Gastrocnemius medialis (tissue), 4 donors: ENCODE measurements around the gene LRRC27. TPM values are rescaled to one million over a fixed set of nuclear protein-coding genes. Genes with fewer than 3 reads are reported as not detected.

Experiments used
- ATAC-seq, 2 donors: fragments of 150-250 bp; one replicate each; pipeline ENCODE4 v1.9.1; 2016
- DNase-seq, 2 donors: peaks; one replicate each; pipeline ENCODE4 v3.0.0-alpha.2; 2019
- H3K27ac ChIP-seq, 4 donors: fragments of 200-600 bp; sonication (generic); 1 replicate in 1 of 4; 2 replicates in 3 of 4; pipeline ENCODE4 v1.5.1; 2016 to 2018; ENCODE audit warnings: mild to moderate bottlenecking in 2 of 4, moderate library complexity in 1 of 4
- H3K27me3 ChIP-seq, 3 donors: fragments of 200-600 bp; sonication (generic) in 2 of 3; 1 replicate in 1 of 3; 2 replicates in 2 of 3; pipeline versions ENCODE4 v1.5.1 to v1.6.0; 2016 to 2019; ENCODE audit warnings: mild to moderate bottlenecking in 1 of 3, moderate library complexity in 1 of 3
- H3K36me3 ChIP-seq, 2 donors: fragments of 200-600 bp; sonication (generic) in 1 of 2; one replicate each; pipeline ENCODE4 v1.5.1; 2017 to 2018
- H3K4me1 ChIP-seq, 2 donors: fragments of 200-600 bp; sonication (generic) in 1 of 2; one replicate each; pipeline ENCODE4 v1.5.1; 2016 to 2017; ENCODE audit warnings: mild to moderate bottlenecking in 2 of 2
- H3K4me3 ChIP-seq, 4 donors: fragments of 200-600 bp; sonication (generic) in 3 of 4; 1 replicate in 1 of 4; 2 replicates in 3 of 4; pipeline ENCODE4 v1.5.1; 2016 to 2019; ENCODE audit warnings: mild to moderate bottlenecking in 2 of 4
- H3K9me3 ChIP-seq, 3 donors: fragments of 200-600 bp; sonication (generic) in 2 of 3; 1 replicate in 1 of 3; 2 replicates in 2 of 3; pipeline ENCODE4 v1.5.1; 2016 to 2019
- POLR2A ChIP-seq, 2 donors: fragments of 450-650 bp; IDR thresholded peaks; one replicate each; pipeline ENCODE4 v1.6.1; 2017; ENCODE audit warnings: antibody characterized with exemption in 2 of 2, mild to moderate bottlenecking in 2 of 2, moderate library complexity in 2 of 2
- in situ Hi-C, 4 donors: fragments of 200-750 bp; cut with MboI; loops; one replicate each; pipeline versions ENCODE4 v1.15.0 to v1.8.0; 2017; ENCODE audit warnings: low sequenced_read_pairs in 4 of 4
- intact Hi-C: fragments of 100-400 bp; cut with DNase I; formaldehyde crosslinking; loops from one replicate; pipeline ENCODE4 v1.15.1; 2023; ENCODE audit warnings: low total_unique reads
- total RNA-seq, 4 donors: library from RNA; depleted of rRNA; stranded (reverse); fragments of >200 nt; gene quantifications; one replicate each; pipeline versions ENCODE4 v1.1.0 to v1.2.3, GENCODE V29; 2016
- TF ChIP-seq, protein P1 (sequence below), 5 experiments: fragments of 450-650 bp in 3 of 5; fragments of 200-600 bp in 2 of 5; sonication (generic) in 2 of 5; IDR thresholded peaks in 4 of 5; conservative IDR thresholded peaks in 1 of 5; 1 replicate in 4 of 5; 2 replicates in 1 of 5; pipeline ENCODE4 v1.5.1; 2016 to 2019; ENCODE audit warnings: antibody characterized with exemption in 5 of 5, mild to moderate bottlenecking in 3 of 5, moderate library complexity in 3 of 5

The LRRC27 gene
- total RNA-seq, 4 donors from 2014 or later = 1.0 to 7.0 (median 4.1) TPM

DNA sequence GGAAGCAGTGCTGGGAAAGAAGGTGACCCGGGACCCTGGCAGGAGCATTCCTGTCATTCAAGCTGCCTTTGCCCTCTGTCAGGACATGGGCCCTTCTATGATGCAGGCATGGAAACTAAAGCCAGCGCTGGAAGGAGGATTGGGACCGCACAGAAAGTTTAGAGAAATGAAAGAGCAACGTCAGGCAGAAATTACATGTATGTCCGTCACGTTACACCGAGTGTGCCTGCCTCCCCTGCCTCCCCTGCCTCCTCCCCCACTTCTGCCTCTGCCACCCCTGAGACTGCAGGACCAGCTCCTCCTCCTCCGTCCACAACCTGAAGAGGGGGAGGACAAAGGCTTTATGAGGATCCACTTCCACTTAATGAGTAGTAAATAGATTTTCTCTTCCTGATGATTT lies 51.1 kb downstream of the LRRC27 start:
- TF ChIP-seq, protein P1, sequence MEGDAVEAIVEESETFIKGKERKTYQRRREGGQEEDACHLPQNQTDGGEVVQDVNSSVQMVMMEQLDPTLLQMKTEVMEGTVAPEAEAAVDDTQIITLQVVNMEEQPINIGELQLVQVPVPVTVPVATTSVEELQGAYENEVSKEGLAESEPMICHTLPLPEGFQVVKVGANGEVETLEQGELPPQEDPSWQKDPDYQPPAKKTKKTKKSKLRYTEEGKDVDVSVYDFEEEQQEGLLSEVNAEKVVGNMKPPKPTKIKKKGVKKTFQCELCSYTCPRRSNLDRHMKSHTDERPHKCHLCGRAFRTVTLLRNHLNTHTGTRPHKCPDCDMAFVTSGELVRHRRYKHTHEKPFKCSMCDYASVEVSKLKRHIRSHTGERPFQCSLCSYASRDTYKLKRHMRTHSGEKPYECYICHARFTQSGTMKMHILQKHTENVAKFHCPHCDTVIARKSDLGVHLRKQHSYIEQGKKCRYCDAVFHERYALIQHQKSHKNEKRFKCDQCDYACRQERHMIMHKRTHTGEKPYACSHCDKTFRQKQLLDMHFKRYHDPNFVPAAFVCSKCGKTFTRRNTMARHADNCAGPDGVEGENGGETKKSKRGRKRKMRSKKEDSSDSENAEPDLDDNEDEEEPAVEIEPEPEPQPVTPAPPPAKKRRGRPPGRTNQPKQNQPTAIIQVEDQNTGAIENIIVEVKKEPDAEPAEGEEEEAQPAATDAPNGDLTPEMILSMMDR (IDR thresholded peaks at IDR 0.05 in 4 of 5, conservative IDR thresholded peaks at IDR 0.05 in 1 of 5) = no peak
- TF ChIP-seq POLR2A (IDR thresholded peaks at IDR 0.05) = no peak
- in situ Hi-C loops = loop anchor here in 3 of 4 donors (5.0 to 25.0 kb wide), 3 partner anchors 69 to 254 kb away; partner anchors contain the start of gene INPP5A (in 1 of the 3)
- H3K9me3 ChIP-seq = no peaks in the 10 kb centered on the region
- H3K27ac ChIP-seq = no peak overlapping the region
- intact Hi-C loops = no loop called here
- DNase-seq (no peak), ATAC-seq (no peak)
- H3K36me3 ChIP-seq = no peaks in the 10 kb centered on the region
- no peaks in the 10 kb centered on the region for H3K27me3 ChIP-seq
- no peak overlapping the region for H3K4me3 ChIP-seq
- peaks cover 0 to 4% of the 10 kb centered on the region in 2 donors for H3K4me1 ChIP-seq

GRCh38 chr10:132383751-132384196 lies 51.8 kb downstream of the LRRC27 start:
- no peaks in the 10 kb centered on the region for H3K9me3 ChIP-seq
- H3K4me3 ChIP-seq = no peak overlapping the region
- H3K36me3 ChIP-seq = no peaks in the 10 kb centered on the region
- in situ Hi-C loops = loop anchor here in 3 of 4 donors (5.0 to 25.0 kb wide), 3 partner anchors 69 to 254 kb away; partner anchors contain the start of gene INPP5A (in 1 of the 3)
- ATAC-seq = no peak
- TF ChIP-seq POLR2A (IDR thresholded peaks at IDR 0.05) = no peak
- TF ChIP-seq, protein P1 (IDR thresholded peaks at IDR 0.05 in 4 of 5, conservative IDR thresholded peaks at IDR 0.05 in 1 of 5) = no peak
- DNase-seq = peak in 1 of 2 donors; percentile 2
- no peak overlapping the region for H3K27ac ChIP-seq
- intact Hi-C loops = no loop called here
- no peaks in the 10 kb centered on the region for H3K27me3 ChIP-seq
- peaks cover 0 to 4% of the 10 kb centered on the region in 2 donors for H3K4me1 ChIP-seq

DNA sequence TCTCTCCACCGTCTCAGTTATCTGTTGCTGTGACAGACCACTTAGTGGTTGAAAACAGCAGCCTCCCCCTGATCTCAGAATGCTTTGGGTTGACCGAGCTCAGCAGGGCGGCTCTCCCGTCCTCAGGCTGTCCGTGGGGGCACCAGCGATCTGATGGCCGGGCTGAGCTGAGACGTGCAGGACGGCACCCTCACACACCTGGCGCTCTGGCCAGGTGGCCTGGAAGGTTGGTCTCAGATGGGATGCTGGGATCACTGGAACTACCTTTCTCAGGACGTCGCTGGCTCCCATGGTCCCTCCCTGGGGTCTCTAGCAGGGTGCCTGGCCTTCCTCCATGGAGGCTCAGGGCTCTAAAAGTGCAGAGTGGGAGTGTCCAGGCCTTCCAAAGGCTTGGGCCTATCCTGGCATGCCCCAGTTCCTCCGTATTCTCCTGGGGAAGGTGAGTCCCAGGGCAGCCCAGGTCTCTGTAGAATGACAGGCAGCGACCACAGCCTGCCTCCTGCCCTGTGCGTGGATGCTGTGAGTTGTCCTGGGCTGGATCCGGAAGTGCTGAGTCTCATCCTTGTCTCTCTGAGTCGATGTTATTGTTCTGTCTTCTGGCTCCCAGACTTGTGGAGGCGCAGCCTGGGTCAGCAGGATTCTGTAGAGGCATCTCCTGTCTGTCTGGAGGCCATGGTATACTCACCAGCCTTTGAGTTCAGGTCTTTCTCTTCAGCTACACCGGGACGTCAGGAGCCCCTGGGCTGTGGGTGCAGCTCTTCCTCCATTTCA lies 52.8 kb downstream of the LRRC27 start:
- H3K4me1 ChIP-seq = peaks cover 0 to 10% of the 10 kb centered on the region in 2 donors
- intact Hi-C loops (no loop called here), in situ Hi-C loops (loop anchor here (5.0 to 25.0 kb wide), 3 partner anchors 67 to 252 kb away; partner anchors contain the start of gene INPP5A (in 1 of the 4))
- TF ChIP-seq POLR2A (IDR thresholded peaks at IDR 0.05) = no peak
- TF ChIP-seq, protein P1 (IDR thresholded peaks at IDR 0.05 in 4 of 5, conservative IDR thresholded peaks at IDR 0.05 in 1 of 5) = no peak
- ATAC-seq (no peak), DNase-seq (peak in 1 of 2 donors; percentile 4)
- no peaks in the 10 kb centered on the region for H3K36me3 ChIP-seq
- H3K9me3 ChIP-seq = no peaks in the 10 kb centered on the region
- H3K4me3 ChIP-seq = no peak overlapping the region
- H3K27me3 ChIP-seq = no peaks in the 10 kb centered on the region
- H3K27ac ChIP-seq = no peak overlapping the region

GRCh38 chr10:132385389-132385667 lies 53.3 kb downstream of the LRRC27 start:
- H3K4me1 ChIP-seq = peaks cover 0 to 10% of the 10 kb centered on the region in 2 donors
- no peaks in the 10 kb centered on the region for H3K9me3 ChIP-seq
- no peak for ATAC-seq
- no peaks in the 10 kb centered on the region for H3K36me3 ChIP-seq
- TF ChIP-seq, protein P1 (IDR thresholded peaks at IDR 0.05 in 4 of 5, conservative IDR thresholded peaks at IDR 0.05 in 1 of 5) = no peak
- no peak for TF ChIP-seq POLR2A (IDR thresholded peaks at IDR 0.05)
- no peak overlapping the region for H3K4me3 ChIP-seq
- H3K27ac ChIP-seq = no peak overlapping the region
- in situ Hi-C loops (loop anchor here (5.0 to 25.0 kb wide), 3 partner anchors 67 to 252 kb away; partner anchors contain the start of gene INPP5A (in 1 of the 4)), intact Hi-C loops (no loop called here)
- H3K27me3 ChIP-seq = no peaks in the 10 kb centered on the region
- DNase-seq = peak in 1 of 2 donors; percentile 3
